Hematopoietic multipotent progenitor cell treated with erythropoietin and hydrocortisone succinate and interleukin-3 and kit ligand, for 17 days (in vitro differentiated cells): Measurements from ENCODE around the gene GRB10.

Source experiments
- DNase-seq: peaks from one replicate; pipeline ENCODE4 v3.0.0-alpha.2; 2015; ENCODE audit warnings: low spot score

The GRB10 gene

GRCh38 chr7:50688226-50688590, 94.5 kb downstream of the GRB10 start:
- DNase-seq = no peak

GRCh38 chr7:50687575-50688225, 95.0 kb downstream of the GRB10 start:
- no peak for DNase-seq

- DNase-seq = no peak
Measured at GRCh38 chr7:50687096-50687495, 95.6 kb downstream of the GRB10 start.

- DNase-seq = no peak
Measured at GRCh38 chr7:50685135-50686065, 97.3 kb downstream of the GRB10 start.

- no peak for DNase-seq
Measured at GRCh38 chr7:50684713-50685075, 98.0 kb downstream of the GRB10 start.

- no peak for DNase-seq
Measured at GRCh38 chr7:50684011-50684712, 98.5 kb downstream of the GRB10 start.

GRCh38 chr7:50682573-50682972, 100.1 kb downstream of the GRB10 start:
- DNase-seq = no peak

- DNase-seq = no peak
Measured at GRCh38 chr7:50682079-50682478, 100.6 kb downstream of the GRB10 start.

GRCh38 chr7:50681432-50682045, 101.2 kb downstream of the GRB10 start:
- DNase-seq = no peak

- DNase-seq = peak; percentile 54
Measured at GRCh38 chr7:50679218-50680007, 103.3 kb downstream of the GRB10 start.

- DNase-seq = no peak
Measured at GRCh38 chr7:50678586-50678985, 104.1 kb downstream of the GRB10 start.

GRCh38 chr7:50677638-50677996, 105.1 kb downstream of the GRB10 start:
- no peak for DNase-seq

- DNase-seq = no peak
Measured at GRCh38 chr7:50676740-50677637, 105.7 kb downstream of the GRB10 start.

- no peak for DNase-seq
Measured at GRCh38 chr7:50676079-50676478, 106.6 kb downstream of the GRB10 start.

GRCh38 chr7:50674896-50675835, 107.5 kb downstream of the GRB10 start:
- no peak for DNase-seq

- DNase-seq = no peak
Measured at GRCh38 chr7:50674299-50674698, 108.4 kb downstream of the GRB10 start.

GRCh38 chr7:50673096-50673495, 109.6 kb downstream of the GRB10 start:
- DNase-seq = no peak

- DNase-seq = no peak
Measured at GRCh38 chr7:50672045-50672444, 110.7 kb downstream of the GRB10 start.

- no peak for DNase-seq
Measured at GRCh38 chr7:50671386-50671785, 111.3 kb downstream of the GRB10 start.

GRCh38 chr7:50669890-50670289, 112.8 kb downstream of the GRB10 start:
- no peak for DNase-seq
